ENCODE measurements around the gene RANBP17. TPM values are rescaled to one million over a fixed set of nuclear protein-coding genes. Genes with fewer than 3 reads are reported as not detected.
"Not testable (repeated sequence)": the region's sequence is repeated elsewhere in the genome, so short reads cannot be mapped to it uniquely, and the experiment has no call there.

RANBP17 gene
- total RNA-seq, 1 experiment from 2014 or later = 10.1 TPM

DNA sequence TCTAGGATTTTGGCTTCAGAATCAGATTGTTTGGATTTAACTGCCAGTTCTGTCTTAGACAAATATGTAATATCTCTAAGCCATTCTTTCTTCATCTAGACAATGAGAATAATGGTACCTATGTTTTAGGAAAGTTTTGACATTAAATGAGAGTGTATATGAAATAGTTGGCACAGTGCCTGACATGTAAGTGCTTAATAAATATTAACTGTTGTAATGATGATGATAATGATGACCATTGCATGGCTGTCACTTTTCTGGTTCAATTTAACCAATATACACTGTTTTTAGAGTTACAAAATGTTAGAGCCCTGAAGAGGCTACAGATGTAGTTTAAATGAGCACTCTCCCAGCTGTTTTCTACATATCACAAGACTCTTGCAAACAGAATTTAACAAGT, 131.7 kb downstream of the RANBP17 start:
- DNase-seq = no peak
- Histone ChIP-seq H3K27me3 (no peaks in the 10 kb centered on the region), H3K9me3 (no peaks in the 10 kb centered on the region), H3K36me3 (no peaks in the 10 kb centered on the region), H3K4me3 (no peak overlapping the region)

- no peaks in the 10 kb centered on the region for H3K9me3 ChIP-seq
- no peak overlapping the region for H3K4me3 ChIP-seq
- DNase-seq = no peak
- H3K27me3 ChIP-seq = no peaks in the 10 kb centered on the region
- no peaks in the 10 kb centered on the region for H3K36me3 ChIP-seq
These were observed 148.3 kb downstream of the RANBP17 start for GRCh38 chr5:171010086-171010485.

GRCh38 chr5:171010816-171011215, 149.0 kb downstream of the RANBP17 start:
- Histone ChIP-seq H3K27me3 (no peaks in the 10 kb centered on the region), H3K9me3 (no peaks in the 10 kb centered on the region), H3K36me3 (no peaks in the 10 kb centered on the region), H3K4me3 (no peak overlapping the region)
- no peak for DNase-seq

GRCh38 chr5:171023508-171023907, 161.7 kb downstream of the RANBP17 start:
- Histone ChIP-seq H3K27me3 (no peaks in the 10 kb centered on the region), H3K4me3 (no peak overlapping the region), H3K9me3 (peaks cover 31% of the 10 kb centered on the region), H3K36me3 (peaks cover 5% of the 10 kb centered on the region; the same call in 1 of the 2 replicates)
- no peak for DNase-seq

DNA sequence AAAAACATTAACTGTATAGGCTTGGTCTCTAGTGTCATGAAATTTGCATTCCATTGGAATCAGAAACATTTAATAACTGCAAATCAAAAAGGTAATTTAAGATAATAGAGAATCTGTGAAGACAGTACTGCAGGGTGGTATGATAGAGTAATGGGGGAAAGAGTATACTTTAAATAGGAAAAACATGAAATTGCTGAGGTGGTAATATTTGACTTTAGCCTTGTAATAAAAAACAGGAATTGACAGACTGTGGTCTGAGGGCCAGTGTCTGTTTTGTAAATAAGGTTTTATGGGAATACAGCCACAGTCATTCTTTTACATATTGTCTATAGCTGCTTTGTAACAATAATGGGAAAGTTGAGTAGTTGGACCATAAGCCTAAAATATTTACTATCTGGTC, 162.3 kb downstream of the RANBP17 start:
- no peak overlapping the region for H3K4me3 ChIP-seq

GRCh38 chr5:171029401-171029800, 167.6 kb downstream of the RANBP17 start:
- H3K4me3 ChIP-seq = no peak overlapping the region
- no peaks in the 10 kb centered on the region for H3K36me3 ChIP-seq
- H3K9me3 ChIP-seq = peaks cover 5% of the 10 kb centered on the region
- no peak for DNase-seq
- H3K27me3 ChIP-seq = no peaks in the 10 kb centered on the region

More for the DNA sequence above, 162.3 kb downstream of the RANBP17 start:
- Histone ChIP-seq H3K36me3 (peaks cover 5% of the 10 kb centered on the region; the same call in 1 of the 2 replicates), H3K9me3 (peaks cover 31% of the 10 kb centered on the region), H3K27me3 (no peaks in the 10 kb centered on the region)
- DNase-seq = no peak

- H3K36me3 ChIP-seq = no peaks in the 10 kb centered on the region
- no peak for DNase-seq
- H3K27me3 ChIP-seq = no peaks in the 10 kb centered on the region
- no peaks in the 10 kb centered on the region for H3K9me3 ChIP-seq
- H3K4me3 ChIP-seq = no peak overlapping the region
These were observed 170.2 kb downstream of the RANBP17 start for GRCh38 chr5:171031977-171032376.

- DNase-seq = no peak
- Histone ChIP-seq H3K27me3 (no peaks in the 10 kb centered on the region), H3K4me3 (no peak overlapping the region), H3K36me3 (no peaks in the 10 kb centered on the region), H3K9me3 (no peaks in the 10 kb centered on the region)
These were observed 170.7 kb downstream of the RANBP17 start for GRCh38 chr5:171032435-171032973.

GRCh38 chr5:171041893-171042292, 180.1 kb downstream of the RANBP17 start:
- H3K27me3 ChIP-seq, H3K9me3 ChIP-seq, DNase-seq: not testable (repeated sequence)

DNA sequence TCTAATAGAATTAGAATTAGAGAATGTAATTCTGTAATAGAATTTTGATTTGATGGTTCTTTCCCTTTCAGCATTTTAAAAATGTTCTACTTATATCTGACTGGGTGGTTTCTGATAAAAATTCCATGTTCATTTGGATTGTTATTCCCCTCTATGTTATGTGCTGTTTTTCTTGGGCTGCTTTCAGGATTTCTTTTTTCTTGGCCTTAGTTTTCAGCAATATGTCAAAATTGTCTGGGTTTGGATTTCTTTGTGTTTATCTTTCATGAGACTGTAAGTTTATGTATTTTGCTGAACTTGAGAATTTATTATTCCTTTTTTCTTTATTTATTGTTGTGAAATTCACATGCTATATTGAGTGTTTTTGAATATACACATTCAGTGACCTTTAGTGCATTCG, 189.1 kb downstream of the RANBP17 start:
- no peaks in the 10 kb centered on the region for H3K27me3 ChIP-seq
- no peak overlapping the region for H3K4me3 ChIP-seq
- H3K36me3 ChIP-seq = 0 out of 2 replicates have a peak, but pooled peaks cover 2% of the 10 kb centered on the region
- peaks cover 18% of the 10 kb centered on the region for H3K9me3 ChIP-seq
- no peak for DNase-seq

More at GRCh38 chr5:171041893-171042292, 180.1 kb downstream of the RANBP17 start:
- H3K4me3 ChIP-seq, H3K36me3 ChIP-seq: not testable (repeated sequence)

DNA sequence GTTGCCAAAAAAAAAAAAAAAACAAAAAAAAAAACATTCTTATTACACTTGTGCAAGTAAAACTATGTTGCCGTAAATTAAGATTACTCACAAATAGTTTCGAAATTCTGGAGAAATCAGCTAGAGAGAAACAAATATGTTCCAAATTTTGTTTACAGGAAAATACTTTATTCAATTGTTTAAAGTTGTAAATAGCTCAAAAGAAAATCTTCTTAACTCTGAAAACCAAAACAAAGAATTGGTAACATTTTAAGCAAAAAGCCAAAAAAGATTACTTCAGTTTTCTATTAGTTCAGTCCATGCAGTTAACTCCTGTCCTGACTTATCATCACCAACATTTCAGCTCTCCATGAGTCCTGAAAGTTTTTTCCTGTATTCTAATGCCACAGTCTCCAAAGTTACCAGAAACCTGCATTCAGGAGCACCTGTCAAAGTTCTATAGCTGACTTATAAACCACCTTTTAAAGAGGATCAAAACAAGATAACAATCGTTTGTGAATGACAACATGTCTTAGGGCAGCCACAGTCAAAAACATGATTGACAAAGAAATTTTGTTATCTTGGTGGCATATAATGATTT, 194.1 kb downstream of the RANBP17 start:
- Histone ChIP-seq H3K9me3 (peaks cover 22% of the 10 kb centered on the region), H3K36me3 (peaks cover 4% of the 10 kb centered on the region), H3K4me3 (no peak overlapping the region), H3K27me3 (no peaks in the 10 kb centered on the region)
- DNase-seq = no peak

DNA sequence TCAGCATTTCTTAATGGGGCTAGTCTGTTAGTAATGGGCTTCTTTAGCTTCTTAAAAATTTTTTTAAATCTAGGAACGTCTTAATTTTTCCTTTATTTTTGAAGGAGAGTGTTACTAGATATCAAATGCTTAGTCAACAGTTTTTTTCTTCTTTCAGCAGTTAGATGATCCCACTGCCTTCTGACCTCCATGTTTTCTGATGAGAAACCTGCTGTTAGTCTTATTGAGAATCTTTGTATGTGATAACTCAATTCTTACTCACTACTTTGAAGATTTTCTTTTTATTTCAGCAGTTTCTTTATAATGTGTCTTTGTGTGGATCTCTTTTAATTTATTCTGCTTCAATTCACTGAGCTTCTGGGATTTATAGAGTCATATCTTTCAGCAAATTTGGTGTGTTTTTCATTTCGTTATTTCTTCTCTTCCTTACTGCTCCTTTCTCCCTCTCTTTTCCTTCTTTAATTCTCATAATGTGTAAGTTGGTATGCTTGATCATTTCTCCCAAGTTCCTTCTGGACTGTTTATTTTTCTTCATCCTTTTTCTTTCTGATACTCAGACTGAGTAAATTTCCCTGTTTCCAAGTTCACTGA, 205.8 kb downstream of the RANBP17 start:
- DNase-seq = no peak
- Histone ChIP-seq H3K27me3 (no peaks in the 10 kb centered on the region), H3K36me3 (peaks cover 25% of the 10 kb centered on the region), H3K4me3 (no peak overlapping the region), H3K9me3 (peaks cover 35% of the 10 kb centered on the region)

- Histone ChIP-seq H3K4me3 (no peak overlapping the region), H3K36me3 (peaks cover 1% of the 10 kb centered on the region)
These were observed 212.9 kb downstream of the RANBP17 start for GRCh38 chr5:171074747-171075146.

DNA sequence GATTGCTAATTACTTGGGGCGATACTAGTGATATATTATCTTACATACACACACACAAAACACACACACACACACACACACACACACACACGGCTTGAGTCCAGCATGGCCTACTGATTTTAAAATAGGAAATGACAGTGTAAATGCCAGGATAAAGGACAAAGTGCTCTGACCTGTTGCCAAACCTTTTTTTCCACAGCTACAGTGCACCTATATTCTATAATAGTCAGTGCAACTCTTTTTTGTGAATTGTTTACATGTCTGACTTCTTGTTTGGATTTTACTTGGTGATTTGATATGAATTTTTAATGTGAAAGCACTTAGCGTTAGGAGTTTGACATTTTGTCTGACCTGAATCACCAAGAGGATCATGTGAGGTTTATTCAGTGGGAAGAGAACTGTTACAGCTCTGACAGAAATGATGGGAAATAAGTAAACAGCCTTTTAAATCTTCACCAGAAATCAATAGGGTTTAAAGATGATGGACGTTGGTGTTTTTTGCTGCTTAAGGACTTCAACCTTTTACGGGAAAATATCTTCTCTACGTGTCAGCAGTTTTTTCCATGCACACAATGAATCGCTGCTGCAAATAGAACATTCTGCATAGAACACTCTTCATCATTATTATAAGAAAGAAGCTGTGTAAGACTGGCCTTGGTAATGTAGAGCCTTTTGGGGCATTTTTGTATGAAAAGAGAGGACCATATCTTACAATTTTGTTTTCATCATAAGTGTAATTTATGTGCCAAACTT, 218.5 kb downstream of the RANBP17 start:
- Histone ChIP-seq H3K4me3 (no peak overlapping the region), H3K9me3 (peaks cover 6% of the 10 kb centered on the region), H3K27me3 (no peaks in the 10 kb centered on the region), H3K36me3 (no peaks in the 10 kb centered on the region)
- no peak for DNase-seq

More at GRCh38 chr5:171074747-171075146, 212.9 kb downstream of the RANBP17 start:
- DNase-seq = no peak
- H3K9me3 ChIP-seq = peaks cover 9% of the 10 kb centered on the region
- H3K27me3 ChIP-seq = no peaks in the 10 kb centered on the region

GRCh38 chr5:171081319-171081718, 219.5 kb downstream of the RANBP17 start:
- DNase-seq = no peak
- H3K36me3 ChIP-seq = no peaks in the 10 kb centered on the region
- H3K27me3 ChIP-seq = no peaks in the 10 kb centered on the region
- no peak overlapping the region for H3K4me3 ChIP-seq
- peaks cover 6% of the 10 kb centered on the region for H3K9me3 ChIP-seq

- H3K9me3 ChIP-seq = no peaks in the 10 kb centered on the region; the same call in 1 of the 2 replicates
- H3K4me3 ChIP-seq = no peak overlapping the region
- no peaks in the 10 kb centered on the region for H3K27me3 ChIP-seq
- DNase-seq = no peak
- H3K36me3 ChIP-seq = no peaks in the 10 kb centered on the region
These were observed 230.4 kb downstream of the RANBP17 start for GRCh38 chr5:171092194-171092593.

DNA sequence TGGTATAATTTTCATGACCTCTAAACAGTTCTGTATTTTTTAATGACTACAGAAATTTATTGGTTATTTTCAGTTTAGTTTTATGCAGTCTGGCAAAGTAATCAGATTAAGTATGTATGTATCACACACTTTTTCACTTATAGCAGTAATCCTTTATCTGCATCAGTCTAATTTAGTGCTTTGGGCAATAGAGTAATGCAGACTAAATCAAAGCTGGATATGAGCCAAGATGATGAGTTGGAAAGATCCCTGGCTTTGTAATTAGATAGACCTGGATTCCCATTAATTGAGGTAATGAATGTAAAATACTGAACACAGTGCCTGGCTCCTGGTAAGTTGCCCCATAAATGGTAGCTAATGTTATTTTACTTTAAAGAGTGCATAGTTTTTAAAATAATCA, 231.8 kb downstream of the RANBP17 start:
- no peaks in the 10 kb centered on the region for H3K36me3 ChIP-seq
- no peak overlapping the region for H3K4me3 ChIP-seq
- H3K27me3 ChIP-seq = no peaks in the 10 kb centered on the region
- DNase-seq = no peak
- H3K9me3 ChIP-seq = no peaks in the 10 kb centered on the region; the same call in 1 of the 2 replicates

Measured in MG63 (cell line).